Epithelial cell of proximal tubule (primary cell): Measurements from ENCODE around the gene TMEM88. TPM values are rescaled to one million over a fixed set of nuclear protein-coding genes. Genes with fewer than 3 reads are reported as not detected.
A peak's percentile ranks its signal among the peaks of the same experiment; 100 is the strongest.

ENCODE experiments used
- DNase-seq: peaks from one replicate; pipeline ENCODE4 v3.0.0-alpha.2; 2011; ENCODE audit warnings: low read depth
- H3K4me3 ChIP-seq: 2 replicates; pipeline ENCODE4 v1.5.1; 2011; ENCODE audit warnings: low read depth, mild to moderate bottlenecking, low read length
- total RNA-seq: library from RNA; depleted of rRNA; stranded (reverse); fragments of >200 nt; gene quantifications from 2 replicates; pipeline ENCODE4 v1.2.3, GENCODE V29; 2015
- TF ChIP-seq, protein P1 (sequence below): conservative IDR thresholded peaks from 2 replicates; pipeline ENCODE4 v1.5.1; 2012; ENCODE audit warnings: low read depth, mild to moderate bottlenecking, low read length

Gene TMEM88
- total RNA-seq, 1 donor from 2014 or later, result 7.3 TPM

DNA sequence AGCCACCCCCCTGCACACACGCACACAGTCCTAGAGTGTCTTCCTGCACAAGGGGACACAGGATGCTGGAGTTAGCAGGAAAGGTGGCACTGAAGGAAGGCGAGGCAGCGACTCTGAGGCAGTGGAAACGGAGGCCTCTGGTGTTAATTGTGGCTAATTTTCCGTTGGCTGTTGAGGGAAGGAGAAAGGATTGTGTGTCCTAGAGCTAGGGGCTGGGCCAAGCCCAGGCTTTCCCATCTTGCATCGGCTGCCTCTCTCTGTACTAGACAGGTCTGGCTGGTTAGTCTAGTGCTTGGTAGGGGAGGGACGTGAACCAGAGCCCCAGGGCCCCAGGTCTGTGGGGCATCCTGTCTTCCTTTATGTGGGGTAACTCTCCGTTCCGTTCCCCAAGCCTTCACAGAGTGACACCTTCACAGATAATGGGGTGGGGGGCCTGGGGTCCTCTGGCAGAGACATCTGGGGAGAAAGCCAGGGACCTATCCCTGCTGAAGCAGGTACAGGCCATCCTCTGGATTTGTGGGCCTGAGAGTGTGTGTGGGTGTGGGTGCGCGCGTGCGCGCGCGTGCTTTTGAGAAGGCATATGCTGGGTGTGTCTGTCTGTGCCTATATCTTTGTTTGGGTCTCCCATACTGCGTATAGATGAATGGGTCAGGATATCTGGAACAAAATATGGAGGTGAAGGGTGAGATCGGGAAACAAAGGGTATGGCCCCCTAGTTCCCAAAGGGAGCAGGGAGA, 33.5 kb downstream of the TMEM88 start, which contains the start of gene CHD3:
Gene CHD3 (plus strand): TSS at position 606 of the 737 bp plus-strand sequence. CDS start 212 bp downstream, outside the sequence.
- peak within 1 kb of the TSS; percentile 88 for H3K4me3 ChIP-seq
- DNase-seq, result no peak
- TF ChIP-seq, protein P1, sequence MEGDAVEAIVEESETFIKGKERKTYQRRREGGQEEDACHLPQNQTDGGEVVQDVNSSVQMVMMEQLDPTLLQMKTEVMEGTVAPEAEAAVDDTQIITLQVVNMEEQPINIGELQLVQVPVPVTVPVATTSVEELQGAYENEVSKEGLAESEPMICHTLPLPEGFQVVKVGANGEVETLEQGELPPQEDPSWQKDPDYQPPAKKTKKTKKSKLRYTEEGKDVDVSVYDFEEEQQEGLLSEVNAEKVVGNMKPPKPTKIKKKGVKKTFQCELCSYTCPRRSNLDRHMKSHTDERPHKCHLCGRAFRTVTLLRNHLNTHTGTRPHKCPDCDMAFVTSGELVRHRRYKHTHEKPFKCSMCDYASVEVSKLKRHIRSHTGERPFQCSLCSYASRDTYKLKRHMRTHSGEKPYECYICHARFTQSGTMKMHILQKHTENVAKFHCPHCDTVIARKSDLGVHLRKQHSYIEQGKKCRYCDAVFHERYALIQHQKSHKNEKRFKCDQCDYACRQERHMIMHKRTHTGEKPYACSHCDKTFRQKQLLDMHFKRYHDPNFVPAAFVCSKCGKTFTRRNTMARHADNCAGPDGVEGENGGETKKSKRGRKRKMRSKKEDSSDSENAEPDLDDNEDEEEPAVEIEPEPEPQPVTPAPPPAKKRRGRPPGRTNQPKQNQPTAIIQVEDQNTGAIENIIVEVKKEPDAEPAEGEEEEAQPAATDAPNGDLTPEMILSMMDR, result no peak

DNA sequence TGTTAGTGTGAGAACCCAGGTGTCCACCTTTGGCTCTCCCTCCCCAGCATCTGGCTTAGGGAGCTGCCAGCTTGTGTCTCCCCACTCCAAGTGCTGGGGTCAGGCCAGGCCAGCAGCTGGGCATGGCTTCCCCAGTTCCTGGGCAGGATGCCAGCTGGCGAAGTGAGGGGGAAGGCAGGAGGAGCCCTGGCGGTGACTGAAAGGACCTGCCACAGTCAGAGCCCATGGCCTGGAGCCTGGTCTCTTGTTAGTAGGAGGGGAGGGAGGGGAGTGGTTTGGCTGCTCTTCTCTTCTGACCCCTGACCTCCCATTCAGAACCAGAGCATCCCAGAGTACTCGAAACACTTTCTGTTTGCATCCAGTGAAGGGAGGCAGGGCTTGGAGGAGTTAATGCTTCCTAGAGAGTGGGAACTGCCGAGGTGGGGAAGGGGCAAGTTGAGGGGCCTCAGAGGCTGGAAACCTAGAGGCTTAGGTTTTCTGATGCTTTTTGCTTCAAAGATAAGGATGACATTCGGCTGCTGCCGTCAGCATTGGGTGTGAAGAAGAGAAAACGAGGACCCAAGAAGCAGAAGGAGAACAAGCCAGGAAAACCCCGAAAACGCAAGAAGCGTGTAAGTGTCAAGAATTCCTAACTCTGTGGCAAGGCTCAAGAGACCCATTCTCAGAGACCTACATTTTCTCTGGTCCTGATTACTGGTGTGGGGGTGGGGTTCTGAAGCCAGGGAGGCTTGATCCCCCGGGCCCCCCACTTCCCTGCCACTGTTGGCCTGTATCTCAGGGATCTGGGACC, 34.5 kb downstream of the TMEM88 start:
- H3K4me3 ChIP-seq, result no peak overlapping the region
- TF ChIP-seq, protein P1, result peak; percentile 52
- DNase-seq, result peak; percentile 46

DNA sequence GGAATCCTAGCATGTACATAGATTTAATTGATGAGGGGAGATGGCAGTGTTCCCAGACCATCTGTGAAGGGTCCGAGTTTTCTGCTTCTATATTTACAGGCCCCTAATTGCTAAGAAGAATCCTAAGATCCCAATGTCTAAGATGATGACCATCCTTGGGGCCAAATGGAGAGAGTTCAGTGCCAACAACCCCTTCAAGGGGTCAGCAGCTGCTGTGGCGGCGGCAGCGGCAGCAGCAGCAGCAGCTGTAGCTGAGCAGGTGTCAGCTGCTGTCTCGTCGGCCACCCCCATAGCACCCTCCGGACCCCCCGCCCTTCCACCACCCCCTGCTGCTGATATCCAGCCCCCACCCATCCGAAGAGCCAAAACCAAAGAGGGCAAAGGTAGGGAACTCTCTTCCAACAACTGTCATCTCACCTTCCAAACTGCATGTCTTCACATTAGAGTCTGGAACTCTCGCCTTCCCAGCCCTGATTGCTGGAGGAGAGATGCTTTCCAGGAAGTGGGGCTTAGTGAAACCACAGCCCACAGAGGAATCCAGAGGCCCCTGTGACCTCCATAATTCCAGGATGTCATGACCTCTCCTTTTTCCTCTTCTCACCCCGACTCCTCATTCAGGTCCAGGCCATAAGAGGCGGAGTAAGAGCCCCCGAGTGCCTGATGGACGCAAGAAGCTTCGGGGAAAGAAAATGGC, 38.5 kb downstream of the TMEM88 start:
- TF ChIP-seq, protein P1, result no peak

DNA sequence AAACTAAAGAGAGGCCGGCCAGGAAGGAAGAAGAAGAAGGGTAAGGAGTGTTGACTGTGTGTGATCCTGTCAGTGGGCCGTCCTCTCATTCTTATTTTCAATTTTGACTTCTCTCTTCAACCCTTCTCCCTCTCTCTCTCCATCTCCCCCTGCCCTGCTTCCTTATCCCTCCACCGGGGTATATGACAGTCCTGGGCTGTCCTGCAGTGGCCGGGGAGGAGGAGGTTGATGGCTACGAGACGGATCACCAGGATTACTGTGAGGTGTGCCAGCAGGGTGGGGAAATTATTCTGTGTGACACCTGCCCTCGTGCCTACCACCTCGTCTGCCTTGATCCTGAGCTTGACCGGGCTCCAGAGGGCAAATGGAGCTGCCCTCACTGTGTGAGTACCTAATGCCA, 39.4 kb downstream of the TMEM88 start:
- TF ChIP-seq, protein P1, result no peak
- DNase-seq, result no peak
- H3K4me3 ChIP-seq, result no peak overlapping the region

More for the DNA sequence above, 38.5 kb downstream of the TMEM88 start:
- H3K4me3 ChIP-seq, result no peak overlapping the region
- DNase-seq, result no peak

DNA sequence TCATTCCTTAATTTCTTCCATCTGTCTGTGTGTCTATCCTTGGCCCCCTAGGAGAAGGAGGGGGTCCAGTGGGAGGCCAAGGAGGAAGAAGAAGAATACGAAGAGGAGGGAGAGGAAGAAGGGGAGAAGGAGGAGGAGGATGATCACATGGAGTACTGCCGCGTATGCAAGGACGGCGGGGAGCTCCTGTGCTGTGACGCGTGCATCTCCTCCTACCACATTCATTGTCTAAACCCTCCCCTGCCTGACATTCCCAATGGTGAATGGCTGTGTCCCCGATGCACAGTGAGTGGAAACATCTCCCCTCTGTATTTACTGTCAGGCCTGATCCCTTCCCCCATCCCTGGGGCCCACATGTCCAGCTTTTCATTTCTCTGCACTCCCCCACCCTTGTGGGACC, 40.0 kb downstream of the TMEM88 start:
- no peak for DNase-seq
- no peak overlapping the region for H3K4me3 ChIP-seq
- TF ChIP-seq, protein P1, result no peak

DNA sequence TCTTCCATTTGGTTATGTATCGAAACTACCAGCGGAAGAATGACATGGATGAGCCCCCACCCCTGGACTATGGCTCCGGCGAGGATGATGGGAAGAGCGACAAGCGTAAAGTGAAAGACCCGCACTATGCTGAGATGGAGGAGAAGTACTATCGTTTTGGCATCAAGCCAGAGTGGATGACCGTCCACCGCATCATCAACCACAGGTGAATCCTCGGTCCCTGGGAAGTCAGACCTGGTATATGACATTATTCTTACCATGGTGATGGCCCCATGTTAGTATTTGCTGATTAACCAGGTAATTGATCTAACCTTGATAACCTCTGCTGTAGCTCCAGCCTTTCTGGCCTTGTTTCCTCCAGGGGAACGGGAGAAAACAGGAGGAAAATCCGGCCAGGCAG, 42.2 kb downstream of the TMEM88 start:
- TF ChIP-seq, protein P1, result no peak
- no peak overlapping the region for H3K4me3 ChIP-seq
- no peak for DNase-seq
